Measurements from ENCODE around the gene PAGR1.

The PAGR1 gene

DNA sequence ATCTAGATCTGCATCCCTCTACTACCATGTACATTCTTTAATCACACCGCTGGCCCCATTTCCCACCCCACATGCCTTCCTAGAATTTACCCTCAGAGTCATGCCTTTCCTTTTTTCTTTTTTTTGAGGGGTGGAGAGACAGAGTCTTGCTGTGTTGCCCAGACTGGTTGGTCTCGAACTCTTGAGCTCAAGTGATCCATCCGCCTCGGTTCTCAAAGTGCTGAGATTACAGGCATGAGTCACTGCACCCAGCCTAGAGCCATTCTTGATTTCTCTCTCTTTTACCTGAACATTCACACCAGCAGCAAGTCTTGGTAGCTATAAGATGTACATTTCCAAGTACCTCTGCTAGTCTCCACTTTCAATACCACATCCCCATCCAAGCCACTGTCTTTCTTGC lies 2.1 kb downstream of the PAGR1 start:
- Histone ChIP-seq H3K27ac (0 out of 2 replicates have a peak overlapping the region, but pooled peaks have one; percentile 5), H3K4me1 (ENCODE audit: low read depth, poor library complexity, severe bottlenecking) (peaks cover 66% of the 10 kb centered on the region), H3K79me2 (ENCODE audit: insufficient read depth, low read depth) (peaks cover 27% of the 10 kb centered on the region), H2AFZ (ENCODE audit: low read depth) (no peak overlapping the region), H3K27me3 (ENCODE audit: insufficient read depth, low read depth) (no peaks in the 10 kb centered on the region), H3K4me3 (IDR thresholded peaks at IDR 0.05; ENCODE audit: insufficient read depth, low read depth, low read length) (no peak overlapping the region), H3K9ac (no peak overlapping the region), H4K20me1 (ENCODE audit: insufficient read depth) (no peaks in the 10 kb centered on the region), H3K36me3 (ENCODE audit: insufficient read depth) (no peaks in the 10 kb centered on the region), H3K4me2 (peak overlapping the region; percentile 77)
- TF ChIP-seq, protein P1, sequence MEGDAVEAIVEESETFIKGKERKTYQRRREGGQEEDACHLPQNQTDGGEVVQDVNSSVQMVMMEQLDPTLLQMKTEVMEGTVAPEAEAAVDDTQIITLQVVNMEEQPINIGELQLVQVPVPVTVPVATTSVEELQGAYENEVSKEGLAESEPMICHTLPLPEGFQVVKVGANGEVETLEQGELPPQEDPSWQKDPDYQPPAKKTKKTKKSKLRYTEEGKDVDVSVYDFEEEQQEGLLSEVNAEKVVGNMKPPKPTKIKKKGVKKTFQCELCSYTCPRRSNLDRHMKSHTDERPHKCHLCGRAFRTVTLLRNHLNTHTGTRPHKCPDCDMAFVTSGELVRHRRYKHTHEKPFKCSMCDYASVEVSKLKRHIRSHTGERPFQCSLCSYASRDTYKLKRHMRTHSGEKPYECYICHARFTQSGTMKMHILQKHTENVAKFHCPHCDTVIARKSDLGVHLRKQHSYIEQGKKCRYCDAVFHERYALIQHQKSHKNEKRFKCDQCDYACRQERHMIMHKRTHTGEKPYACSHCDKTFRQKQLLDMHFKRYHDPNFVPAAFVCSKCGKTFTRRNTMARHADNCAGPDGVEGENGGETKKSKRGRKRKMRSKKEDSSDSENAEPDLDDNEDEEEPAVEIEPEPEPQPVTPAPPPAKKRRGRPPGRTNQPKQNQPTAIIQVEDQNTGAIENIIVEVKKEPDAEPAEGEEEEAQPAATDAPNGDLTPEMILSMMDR (conservative IDR thresholded peaks at IDR 0.05; ENCODE audit: low read depth, low read length): no peak

DNA sequence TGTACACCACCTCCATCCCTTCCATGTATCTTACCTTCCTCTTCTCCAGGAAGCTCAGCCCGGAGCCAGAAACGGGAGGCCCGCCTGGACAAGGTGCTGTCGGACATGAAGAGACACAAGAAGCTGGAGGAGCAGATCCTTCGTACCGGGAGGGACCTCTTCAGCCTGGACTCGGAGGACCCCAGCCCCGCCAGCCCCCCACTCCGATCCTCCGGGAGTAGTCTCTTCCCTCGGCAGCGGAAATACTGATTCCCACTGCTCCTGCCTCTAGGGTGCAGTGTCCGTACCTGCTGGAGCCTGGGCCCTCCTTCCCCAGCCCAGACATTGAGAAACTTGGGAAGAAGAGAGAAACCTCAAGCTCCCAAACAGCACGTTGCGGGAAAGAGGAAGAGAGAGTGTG lies 3.6 kb downstream of the PAGR1 start:
- Histone ChIP-seq H3K9ac (no peak overlapping the region), H3K36me3 (ENCODE audit: insufficient read depth) (no peaks in the 10 kb centered on the region), H3K4me3 (IDR thresholded peaks at IDR 0.05; ENCODE audit: insufficient read depth, low read depth, low read length) (no peak overlapping the region), H3K4me2 (peak overlapping the region; percentile 65), H3K27ac (no peak overlapping the region), H3K27me3 (ENCODE audit: insufficient read depth, low read depth) (no peaks in the 10 kb centered on the region), H4K20me1 (ENCODE audit: insufficient read depth) (no peaks in the 10 kb centered on the region), H3K4me1 (ENCODE audit: low read depth, poor library complexity, severe bottlenecking) (peaks cover 65% of the 10 kb centered on the region), H2AFZ (ENCODE audit: low read depth) (no peak overlapping the region), H3K79me2 (ENCODE audit: insufficient read depth, low read depth) (peaks cover 27% of the 10 kb centered on the region)
- TF ChIP-seq, protein P1 (conservative IDR thresholded peaks at IDR 0.05; ENCODE audit: low read depth, low read length): no peak

DNA sequence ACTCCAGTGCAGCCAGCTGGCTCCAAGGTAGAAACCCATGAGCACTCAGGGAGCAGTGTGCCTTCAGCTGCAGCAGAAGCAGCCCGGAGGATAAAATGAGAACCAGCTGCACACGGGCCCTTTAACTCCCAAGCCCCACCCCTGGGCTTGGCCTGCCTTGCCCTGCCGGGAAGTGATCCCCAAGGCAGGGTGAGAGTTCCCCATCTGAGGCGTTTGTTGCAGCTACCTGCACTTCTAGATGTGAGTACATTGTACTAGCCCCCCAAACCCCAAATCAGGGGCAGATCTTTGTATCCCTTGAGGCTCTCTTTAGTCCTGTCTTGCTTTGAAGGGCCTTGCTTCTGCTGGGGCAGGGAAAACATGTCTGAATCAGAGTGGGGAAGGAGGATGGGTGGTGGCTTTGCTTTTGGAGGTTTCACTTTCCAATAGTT lies 4.3 kb downstream of the PAGR1 start, which contains the start of gene MVP:
MVP (plus strand) TSS at position 192 of the 431 bp plus-strand sequence. CDS start 10,088 bp downstream, outside the sequence.
- H3K36me3 ChIP-seq (ENCODE audit: insufficient read depth): no peaks in the 10 kb centered on the region
- no peak within 1 kb of the TSS for H3K4me3 ChIP-seq (IDR thresholded peaks at IDR 0.05; ENCODE audit: insufficient read depth, low read depth, low read length)
- H3K27ac ChIP-seq: peak within 1 kb of the TSS; percentile 36
- no peaks in the 10 kb centered on the region for H3K27me3 ChIP-seq (ENCODE audit: insufficient read depth, low read depth)
- H4K20me1 ChIP-seq (ENCODE audit: insufficient read depth): no peaks in the 10 kb centered on the region
- H2AFZ ChIP-seq (ENCODE audit: low read depth): 0 out of 2 replicates have a peak within 1 kb of the TSS, but pooled peaks have one; percentile 23
- H3K4me2 ChIP-seq: peak within 1 kb of the TSS; percentile 65
- peak within 1 kb of the TSS; percentile 11; the same call in 1 of the 2 replicates for H3K9ac ChIP-seq
- peaks cover 27% of the 10 kb centered on the region for H3K79me2 ChIP-seq (ENCODE audit: insufficient read depth, low read depth)
- TF ChIP-seq, protein P1 (conservative IDR thresholded peaks at IDR 0.05; ENCODE audit: low read depth, low read length): no peak
- H3K4me1 ChIP-seq (ENCODE audit: low read depth, poor library complexity, severe bottlenecking): peaks cover 68% of the 10 kb centered on the region

DNA sequence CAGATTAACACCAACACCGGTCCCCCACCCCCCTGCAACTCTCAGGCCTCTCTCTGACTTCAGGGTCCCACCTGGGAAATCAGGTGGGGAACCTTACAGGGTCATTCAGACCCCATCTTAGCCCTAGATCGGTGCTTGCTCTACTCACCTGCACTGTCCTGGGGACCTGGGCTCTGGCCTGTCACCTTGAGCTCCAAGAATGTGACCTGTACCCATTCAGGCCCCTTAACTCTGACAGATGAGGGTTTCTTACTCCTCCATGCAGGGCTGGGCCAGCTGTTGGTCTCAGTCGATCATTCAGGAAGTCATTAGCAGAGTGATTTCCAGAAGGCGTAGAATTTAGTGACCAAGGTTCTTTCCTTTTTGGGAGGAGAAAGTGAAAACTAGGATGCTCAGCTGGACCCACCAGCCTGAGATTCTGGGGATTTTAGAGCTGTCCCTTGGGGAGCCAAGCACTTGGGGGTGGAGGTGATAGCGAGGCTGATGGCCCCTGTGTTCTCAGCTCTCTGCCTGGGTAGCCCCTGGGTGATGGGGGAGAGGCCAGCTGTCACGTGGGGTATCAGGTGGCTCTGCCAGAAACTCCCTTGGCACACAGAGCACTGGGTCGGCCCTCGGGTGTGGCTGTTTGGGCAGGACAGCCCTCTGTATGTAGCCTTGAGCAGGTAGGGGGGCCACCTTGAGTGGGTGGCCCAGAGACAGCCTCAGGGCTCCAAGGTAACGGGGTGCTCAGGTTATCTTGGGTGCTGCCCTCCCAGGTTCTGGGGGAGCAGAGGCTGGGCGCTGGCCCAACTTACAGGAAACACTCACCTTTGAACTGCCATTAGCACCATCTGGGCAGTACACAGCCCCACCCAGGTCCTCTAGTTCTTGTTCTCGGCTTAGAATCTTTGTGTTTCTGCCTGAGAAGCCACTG lies 5.0 kb downstream of the PAGR1 start:
- Histone ChIP-seq H3K9ac (peak overlapping the region; percentile 11; the same call in 1 of the 2 replicates), H3K4me1 (ENCODE audit: low read depth, poor library complexity, severe bottlenecking) (peaks cover 72% of the 10 kb centered on the region), H3K27ac (peak overlapping the region; percentile 36), H2AFZ (ENCODE audit: low read depth) (no peak overlapping the region), H3K4me2 (peak overlapping the region; percentile 65), H4K20me1 (ENCODE audit: insufficient read depth) (no peaks in the 10 kb centered on the region), H3K27me3 (ENCODE audit: insufficient read depth, low read depth) (no peaks in the 10 kb centered on the region), H3K79me2 (ENCODE audit: insufficient read depth, low read depth) (peaks cover 27% of the 10 kb centered on the region), H3K36me3 (ENCODE audit: insufficient read depth) (no peaks in the 10 kb centered on the region), H3K4me3 (IDR thresholded peaks at IDR 0.05; ENCODE audit: insufficient read depth, low read depth, low read length) (no peak overlapping the region)
- TF ChIP-seq, protein P1 (conservative IDR thresholded peaks at IDR 0.05; ENCODE audit: low read depth, low read length): no peak
